Measurements from ENCODE around the gene LCN10. TPM values are rescaled to one million over a fixed set of nuclear protein-coding genes. Genes with fewer than 3 reads are reported as not detected.

The LCN10 gene

Small RNAs within 50 kb of the gene (small RNA-seq; reads per million reads assigned to genes)
- gene ATP6V1G1P3 (ENCODE audit: low read depth) = not detected
- not detected for gene MIR6722 (ENCODE audit: low read depth)
